Vagina (tissue), 2 donors: ENCODE data around the gene ARID4B.

ENCODE experiments used
- POLR2A ChIP-seq, 2 donors: fragments of 450-650 bp; IDR thresholded peaks; one replicate each; pipeline ENCODE4 v1.6.1; 2017; ENCODE audit warnings: antibody characterized with exemption in 2 of 2, mild to moderate bottlenecking in 2 of 2, moderate library complexity in 2 of 2
- TF ChIP-seq, protein P1 (sequence below), 3 experiments: fragments of 450-650 bp in 2 of 3; fragments of 200-600 bp in 1 of 3; sonication (generic) in 1 of 3; IDR thresholded peaks; one replicate each; pipeline ENCODE4 v1.5.1; 2017 to 2019; ENCODE audit warnings: antibody characterized with exemption in 3 of 3, mild to moderate bottlenecking in 2 of 3, moderate library complexity in 2 of 3

DNA sequence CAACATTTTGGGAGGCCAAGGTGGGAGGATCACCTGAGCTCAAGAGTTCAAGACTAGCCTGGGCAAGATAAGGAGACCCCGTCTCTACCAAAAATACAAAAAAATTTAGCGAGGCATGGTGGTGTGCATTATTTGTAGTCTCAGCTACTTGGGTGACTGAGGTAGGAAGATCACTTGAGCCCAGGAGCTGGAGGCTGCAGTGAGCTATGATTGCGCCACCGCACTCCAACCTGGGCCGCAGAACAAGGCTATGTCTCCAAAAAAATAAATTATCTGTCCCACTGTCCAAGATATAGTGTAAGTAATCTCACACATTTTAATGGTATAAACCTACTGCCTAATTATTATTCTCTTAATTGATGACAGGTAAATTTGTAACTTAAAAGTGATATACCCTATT lies 12.8 kb downstream of the ARID4B start:
- TF ChIP-seq, protein P1, sequence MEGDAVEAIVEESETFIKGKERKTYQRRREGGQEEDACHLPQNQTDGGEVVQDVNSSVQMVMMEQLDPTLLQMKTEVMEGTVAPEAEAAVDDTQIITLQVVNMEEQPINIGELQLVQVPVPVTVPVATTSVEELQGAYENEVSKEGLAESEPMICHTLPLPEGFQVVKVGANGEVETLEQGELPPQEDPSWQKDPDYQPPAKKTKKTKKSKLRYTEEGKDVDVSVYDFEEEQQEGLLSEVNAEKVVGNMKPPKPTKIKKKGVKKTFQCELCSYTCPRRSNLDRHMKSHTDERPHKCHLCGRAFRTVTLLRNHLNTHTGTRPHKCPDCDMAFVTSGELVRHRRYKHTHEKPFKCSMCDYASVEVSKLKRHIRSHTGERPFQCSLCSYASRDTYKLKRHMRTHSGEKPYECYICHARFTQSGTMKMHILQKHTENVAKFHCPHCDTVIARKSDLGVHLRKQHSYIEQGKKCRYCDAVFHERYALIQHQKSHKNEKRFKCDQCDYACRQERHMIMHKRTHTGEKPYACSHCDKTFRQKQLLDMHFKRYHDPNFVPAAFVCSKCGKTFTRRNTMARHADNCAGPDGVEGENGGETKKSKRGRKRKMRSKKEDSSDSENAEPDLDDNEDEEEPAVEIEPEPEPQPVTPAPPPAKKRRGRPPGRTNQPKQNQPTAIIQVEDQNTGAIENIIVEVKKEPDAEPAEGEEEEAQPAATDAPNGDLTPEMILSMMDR (IDR thresholded peaks at IDR 0.05): no peak
- TF ChIP-seq POLR2A (IDR thresholded peaks at IDR 0.05): no peak
